Esophagus muscularis mucosa (tissue), 4 donors: ENCODE data around the gene ZFAND2B. TPM values are rescaled to one million over a fixed set of nuclear protein-coding genes. Genes with fewer than 3 reads are reported as not detected.
A peak's percentile ranks its signal among the peaks of the same experiment; 100 is the strongest.

Experiments
- DNase-seq: peaks from one replicate; pipeline ENCODE4 v3.0.0-alpha.2; 2017; ENCODE audit errors: extremely low spot score
- H3K27ac ChIP-seq, 4 donors: fragments of 200-600 bp; sonication (generic); replicated peaks in 1 of 4; 1 replicate in 3 of 4; 2 replicates in 1 of 4; pipeline ENCODE4 v1.5.1; 2016 to 2019; ENCODE audit warnings: mild to moderate bottlenecking in 1 of 4
- H3K27me3 ChIP-seq, 4 donors: fragments of 200-600 bp; sonication (generic); one replicate each; pipeline versions ENCODE4 v1.5.1 to v1.6.0; 2016 to 2019
- H3K36me3 ChIP-seq, 4 donors: fragments of 200-600 bp; sonication (generic); one replicate each; pipeline ENCODE4 v1.5.1; 2016 to 2019
- H3K4me1 ChIP-seq, 4 donors: fragments of 200-600 bp; sonication (generic); one replicate each; pipeline ENCODE4 v1.5.1; 2016 to 2019
- H3K4me3 ChIP-seq, 4 donors: fragments of 200-600 bp; sonication (generic); 1 replicate in 2 of 4; 2 replicates in 2 of 4; pipeline ENCODE4 v1.5.1; 2016 to 2019; ENCODE audit warnings: mild to moderate bottlenecking in 4 of 4, moderate library complexity in 1 of 4
- H3K9me3 ChIP-seq, 4 donors: fragments of 200-600 bp; sonication (generic); 1 replicate in 3 of 4; 2 replicates in 1 of 4; pipeline ENCODE4 v1.5.1; 2016 to 2019
- EP300 ChIP-seq: sonication (generic); formaldehyde crosslinking; IDR thresholded peaks from one replicate; pipeline ENCODE4 v1.6.1; 2017; ENCODE audit warnings: antibody characterized with exemption
- POLR2A ChIP-seq: fragments of 450-650 bp; IDR thresholded peaks from one replicate; pipeline ENCODE4 v1.6.1; 2017; ENCODE audit warnings: antibody characterized with exemption, moderate library complexity, mild to moderate bottlenecking, low read depth
- POLR2AphosphoS5 ChIP-seq, 2 donors: sonication (generic); formaldehyde crosslinking; IDR thresholded peaks; one replicate each; pipeline ENCODE4 v1.6.1; 2017; ENCODE audit warnings: antibody characterized with exemption in 2 of 2
- WGBS: methylation state at CpG from one replicate; pipeline ENCODE4 v1.1.5; 2018; 5-methylcytosine and 5-hydroxymethylcytosine counted together
- intact Hi-C: fragments of 100-400 bp; cut with DNase I; formaldehyde crosslinking; loops from one replicate; pipeline ENCODE4 v1.15.1; 2023
- total RNA-seq, 4 donors: library from RNA; depleted of rRNA; stranded (reverse); fragments of >200 nt; gene quantifications; one replicate each; pipeline versions ENCODE4 v1.1.0 to v1.2.1, GENCODE V29; 2016
- TF ChIP-seq, protein P1 (sequence below), 3 experiments: fragments of 200-600 bp in 2 of 3; fragments of 450-650 bp in 1 of 3; sonication (generic) in 2 of 3; IDR thresholded peaks; one replicate each; pipeline ENCODE4 v1.5.1; 2017 to 2019; ENCODE audit warnings: antibody characterized with exemption in 3 of 3, mild to moderate bottlenecking in 2 of 3, moderate library complexity in 1 of 3

The ZFAND2B gene
- total RNA-seq, 4 donors from 2014 or later: 27.0 to 50.1 (median 36.9) TPM

DNA sequence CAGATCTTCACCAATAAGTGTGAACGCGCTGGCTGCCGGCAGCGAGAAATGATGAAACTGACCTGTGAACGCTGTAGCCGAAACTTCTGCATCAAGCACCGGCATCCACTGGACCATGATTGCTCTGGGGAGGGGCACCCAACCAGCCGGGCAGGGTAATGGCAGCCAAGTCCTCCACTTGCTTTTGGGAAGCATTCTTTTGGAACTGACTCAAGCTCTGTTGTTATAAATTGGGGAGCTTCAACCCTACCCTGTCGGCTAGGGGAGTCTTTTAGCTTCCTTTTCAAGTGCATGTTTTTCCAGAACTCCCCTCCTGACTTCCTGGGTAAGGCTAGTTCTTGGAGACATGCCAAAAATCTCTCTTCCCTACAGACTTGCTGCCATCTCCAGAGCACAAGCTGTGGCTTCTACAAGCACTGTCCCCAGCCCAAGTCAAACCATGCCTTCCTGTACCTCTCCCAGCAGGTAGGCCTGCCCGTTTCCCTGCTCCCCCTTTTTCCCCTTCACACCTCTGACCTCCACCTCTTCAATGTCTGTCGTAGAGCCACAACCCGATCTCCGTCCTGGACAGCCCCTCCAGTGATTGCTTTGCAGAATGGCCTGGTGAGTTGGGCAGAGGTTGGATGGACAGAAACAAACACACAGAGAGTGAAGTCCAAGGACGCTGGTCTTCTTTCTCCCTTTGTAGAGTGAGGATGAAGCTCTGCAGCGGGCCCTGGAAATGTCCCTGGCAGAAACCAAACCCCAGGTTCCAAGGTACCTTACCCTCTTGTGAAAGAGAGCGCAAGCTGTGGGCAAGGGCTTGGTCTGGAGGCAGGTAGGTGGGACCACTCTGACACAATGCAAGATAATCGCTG, 1.5 kb downstream of the ZFAND2B start:
- no peaks in the 10 kb centered on the region for H3K9me3 ChIP-seq
- H3K27ac ChIP-seq: peak overlapping the region; percentile 90 to 99 (median 96)
- H3K27me3 ChIP-seq: peaks cover 0 to 2% (median 0%) of the 10 kb centered on the region in 4 donors
- intact Hi-C loops: loop anchor here (2.0 to 5.0 kb wide), 2 partner anchors 29 to 46 kb away; partner anchors contain the start of genes NHEJ1 and RETREG2
- WGBS: 58% methylated on average over 17 of the region's 17 CpGs
- TF ChIP-seq POLR2AphosphoS5 (IDR thresholded peaks at IDR 0.05): no peak
- TF ChIP-seq, protein P1, sequence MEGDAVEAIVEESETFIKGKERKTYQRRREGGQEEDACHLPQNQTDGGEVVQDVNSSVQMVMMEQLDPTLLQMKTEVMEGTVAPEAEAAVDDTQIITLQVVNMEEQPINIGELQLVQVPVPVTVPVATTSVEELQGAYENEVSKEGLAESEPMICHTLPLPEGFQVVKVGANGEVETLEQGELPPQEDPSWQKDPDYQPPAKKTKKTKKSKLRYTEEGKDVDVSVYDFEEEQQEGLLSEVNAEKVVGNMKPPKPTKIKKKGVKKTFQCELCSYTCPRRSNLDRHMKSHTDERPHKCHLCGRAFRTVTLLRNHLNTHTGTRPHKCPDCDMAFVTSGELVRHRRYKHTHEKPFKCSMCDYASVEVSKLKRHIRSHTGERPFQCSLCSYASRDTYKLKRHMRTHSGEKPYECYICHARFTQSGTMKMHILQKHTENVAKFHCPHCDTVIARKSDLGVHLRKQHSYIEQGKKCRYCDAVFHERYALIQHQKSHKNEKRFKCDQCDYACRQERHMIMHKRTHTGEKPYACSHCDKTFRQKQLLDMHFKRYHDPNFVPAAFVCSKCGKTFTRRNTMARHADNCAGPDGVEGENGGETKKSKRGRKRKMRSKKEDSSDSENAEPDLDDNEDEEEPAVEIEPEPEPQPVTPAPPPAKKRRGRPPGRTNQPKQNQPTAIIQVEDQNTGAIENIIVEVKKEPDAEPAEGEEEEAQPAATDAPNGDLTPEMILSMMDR (IDR thresholded peaks at IDR 0.05): no peak
- TF ChIP-seq POLR2A: no peak
- no peak for TF ChIP-seq EP300
- peaks cover 17 to 24% (median 23%) of the 10 kb centered on the region in 4 donors for H3K4me1 ChIP-seq
- peaks cover 4 to 51% (median 47%) of the 10 kb centered on the region in 4 donors for H3K36me3 ChIP-seq
- peak overlapping the region in 3 of 4 donors; percentile 76 to 97 (median 81) for H3K4me3 ChIP-seq
- peak; percentile 87 for DNase-seq

DNA sequence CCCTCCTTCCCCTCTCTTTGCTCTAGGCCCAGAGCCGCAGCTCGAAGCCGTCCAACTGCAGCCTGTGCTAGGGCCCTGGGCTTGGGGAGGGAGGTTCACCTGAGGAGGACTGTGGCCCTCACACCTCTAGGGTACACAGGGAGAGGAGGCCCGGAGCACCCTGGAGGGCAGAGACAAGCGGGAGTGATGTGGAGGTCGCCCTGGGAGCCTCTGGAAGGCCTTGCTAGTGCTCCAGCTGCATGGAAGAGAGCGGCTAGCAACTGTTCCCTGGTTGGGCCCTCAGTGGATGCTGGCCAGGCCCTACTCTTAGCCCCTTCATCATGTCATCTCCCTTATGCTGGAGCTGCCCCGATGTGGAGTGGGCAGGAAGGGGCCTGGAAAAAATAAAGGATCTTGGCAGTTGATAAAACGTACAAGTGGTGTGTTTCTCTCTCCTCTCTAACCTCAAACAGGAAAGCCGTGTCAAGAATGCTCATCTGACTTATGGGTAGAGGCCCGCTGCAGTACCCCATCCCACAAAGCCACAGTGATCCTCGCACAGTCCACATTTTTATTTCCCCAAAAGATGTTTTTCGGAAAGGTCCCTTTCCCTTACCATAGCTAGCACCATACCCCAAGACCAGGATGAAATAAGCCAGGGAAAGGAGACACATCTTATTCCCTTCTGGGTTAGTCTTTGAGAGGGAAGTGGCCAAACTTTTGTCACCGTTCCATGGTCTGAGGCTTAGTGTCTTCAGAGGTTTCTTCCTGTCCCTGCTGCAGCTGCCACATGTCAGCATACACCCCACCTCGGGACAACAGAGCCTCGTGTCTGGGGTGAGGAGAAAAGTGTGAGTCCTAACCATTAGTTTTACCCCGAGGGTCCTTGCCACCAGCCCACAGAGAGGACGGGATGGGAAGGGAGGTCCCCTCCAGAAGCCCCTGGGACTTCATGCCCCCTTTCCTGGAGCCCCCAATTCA, 2.9 kb downstream of the ZFAND2B start:
- peak; percentile 66 for DNase-seq
- H3K36me3 ChIP-seq: peaks cover 13 to 65% (median 61%) of the 10 kb centered on the region in 4 donors
- H3K27me3 ChIP-seq: peaks cover 0 to 2% (median 0%) of the 10 kb centered on the region in 4 donors
- no peak overlapping the region for H3K4me3 ChIP-seq
- WGBS: 80% methylated on average over 16 of the region's 18 CpGs
- intact Hi-C loops: loop anchor here (5.0 kb wide), 1 partner anchor 47 kb away; the partner anchor contains the start of gene NHEJ1
- H3K4me1 ChIP-seq: peaks cover 17 to 24% (median 23%) of the 10 kb centered on the region in 4 donors
- peak overlapping the region in 1 of 4 donors; percentile 94 for H3K27ac ChIP-seq
- no peaks in the 10 kb centered on the region for H3K9me3 ChIP-seq
- TF ChIP-seq EP300: no peak
- TF ChIP-seq, protein P1 (IDR thresholded peaks at IDR 0.05): no peak
- TF ChIP-seq POLR2A: no peak
- no peak for TF ChIP-seq POLR2AphosphoS5 (IDR thresholded peaks at IDR 0.05)

DNA sequence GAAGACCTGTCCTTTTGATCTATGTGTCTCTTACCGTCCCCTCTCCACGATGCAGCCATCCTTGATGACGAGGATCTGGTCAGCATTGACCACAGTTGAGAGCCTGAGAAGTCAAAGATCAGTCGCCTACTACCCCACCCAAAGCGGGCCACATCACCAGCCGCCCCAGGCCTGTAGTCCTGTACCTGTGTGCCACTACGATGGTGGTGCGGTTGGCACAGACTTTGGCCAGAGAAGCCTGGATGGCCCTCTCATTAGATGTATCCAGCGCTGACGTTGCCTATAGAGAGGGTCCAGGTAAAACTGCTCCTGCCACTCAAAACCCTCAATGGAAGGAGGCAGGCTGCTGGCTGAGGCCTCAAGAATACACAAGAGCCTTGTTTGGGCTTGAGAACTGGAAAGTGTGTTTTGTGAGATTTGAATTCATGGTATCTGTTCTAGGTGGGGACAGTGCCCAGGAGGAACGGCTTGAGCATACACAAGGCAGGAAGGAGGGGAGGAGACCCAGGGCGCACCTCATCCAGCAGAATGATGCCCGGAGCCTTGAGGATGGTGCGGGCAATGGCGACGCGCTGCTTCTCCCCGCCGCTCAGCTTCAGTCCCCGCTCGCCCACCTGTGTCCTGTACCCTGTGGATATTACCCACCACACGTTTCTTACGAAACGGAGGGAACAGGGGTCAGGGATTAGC, 3.8 kb downstream of the ZFAND2B start:
- Histone ChIP-seq H3K27me3 (peaks cover 0 to 2% (median 0%) of the 10 kb centered on the region in 4 donors), H3K27ac (peak overlapping the region in 1 of 4 donors; percentile 30), H3K4me1 (peaks cover 17 to 25% (median 23%) of the 10 kb centered on the region in 4 donors), H3K9me3 (no peaks in the 10 kb centered on the region), H3K4me3 (no peak overlapping the region), H3K36me3 (peaks cover 16 to 73% (median 69%) of the 10 kb centered on the region in 4 donors)
- DNase-seq: peak; percentile 47
- WGBS: 92% methylated on average over 23 of the region's 24 CpGs
- TF ChIP-seq EP300 (no peak), POLR2A (no peak), POLR2AphosphoS5 (IDR thresholded peaks at IDR 0.05) (no peak)
- intact Hi-C loops: no loop called here

DNA sequence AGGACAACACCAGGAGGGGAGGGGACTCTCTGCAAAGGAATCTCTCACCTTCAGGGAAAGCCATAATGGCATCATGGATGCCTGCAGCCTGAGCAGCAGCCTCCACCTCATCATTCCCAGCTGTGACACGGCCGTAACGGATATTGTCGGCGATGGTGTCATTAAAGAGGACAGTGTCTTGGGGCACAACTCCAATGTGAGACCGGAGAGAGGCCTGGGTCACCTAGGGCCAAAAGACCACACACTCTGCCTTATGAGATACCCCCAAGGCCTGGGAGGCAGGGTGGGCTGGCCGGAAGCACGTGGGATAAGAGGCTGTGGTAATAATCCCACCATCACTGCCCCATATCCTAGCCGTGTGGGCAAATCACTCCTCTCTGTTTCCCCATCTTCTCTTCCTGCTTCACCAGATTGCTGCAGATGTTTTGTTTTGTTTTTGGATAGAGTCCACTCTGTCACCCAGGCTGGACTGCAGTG, 4.3 kb downstream of the ZFAND2B start:
- Histone ChIP-seq H3K4me3 (no peak overlapping the region), H3K9me3 (no peaks in the 10 kb centered on the region), H3K4me1 (peaks cover 16 to 28% (median 24%) of the 10 kb centered on the region in 4 donors), H3K36me3 (peaks cover 17 to 79% (median 74%) of the 10 kb centered on the region in 4 donors), H3K27ac (no peak overlapping the region), H3K27me3 (peaks cover 0 to 2% (median 0%) of the 10 kb centered on the region in 4 donors)
- peak; percentile 34 for DNase-seq
- WGBS: 93% methylated on average over 9 of the region's 9 CpGs
- intact Hi-C loops: no loop called here
- no peak for TF ChIP-seq POLR2AphosphoS5 (IDR thresholded peaks at IDR 0.05)

DNA sequence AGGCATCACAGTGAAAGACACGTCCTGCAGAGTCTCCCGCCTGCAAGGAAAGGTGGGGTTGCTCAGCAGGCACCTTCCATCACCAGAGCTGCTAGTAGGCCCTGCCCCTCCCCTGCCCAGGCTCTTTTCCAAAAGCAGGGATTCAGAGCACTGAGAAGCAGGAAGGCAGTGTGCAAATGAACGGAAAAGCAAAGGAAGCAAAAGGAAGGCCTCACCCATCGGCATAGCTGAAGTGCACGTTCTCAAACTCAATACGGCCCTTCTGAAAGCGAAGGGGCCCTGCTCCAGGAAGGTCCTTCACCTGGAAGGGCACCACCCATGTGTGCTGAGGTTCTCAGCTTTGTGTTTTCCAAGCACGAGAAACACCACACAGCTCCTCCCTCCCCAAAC, 6.4 kb downstream of the ZFAND2B start:
- no peak overlapping the region for H3K4me3 ChIP-seq
- peaks cover 15 to 34% (median 31%) of the 10 kb centered on the region in 4 donors for H3K4me1 ChIP-seq
- peaks cover 20 to 83% (median 80%) of the 10 kb centered on the region in 4 donors for H3K36me3 ChIP-seq
- H3K9me3 ChIP-seq: no peaks in the 10 kb centered on the region
- TF ChIP-seq, protein P1 (IDR thresholded peaks at IDR 0.05): no peak
- TF ChIP-seq POLR2A (no peak), EP300 (no peak), POLR2AphosphoS5 (IDR thresholded peaks at IDR 0.05) (no peak)
- intact Hi-C loops: no loop called here
- 97% methylated on average over 4 of the region's 8 CpGs for WGBS
- H3K27ac ChIP-seq: no peak overlapping the region
- DNase-seq: no peak
- H3K27me3 ChIP-seq: no peaks in the 10 kb centered on the region
